OCI-LY1 (cell line): ENCODE results near the gene TACC3.

Source experiments
- H2AFZ ChIP-seq: fragments of 200-600 bp; sonication (generic), shearing (Covaris generic); 2 replicates; pipeline ENCODE4 v1.6.0; 2014; ENCODE audit warnings: antibody characterized with exemption, mild to moderate bottlenecking, low read length
- H3F3A ChIP-seq: fragments of 200-600 bp; sonication (generic), shearing (Covaris generic); 2 replicates; pipeline ENCODE4 v1.6.0; 2014; ENCODE audit warnings: mild to moderate bottlenecking, antibody characterized with exemption, low read length, moderate library complexity; ENCODE audit not compliant: insufficient read depth
- H3K27ac ChIP-seq: fragments of 200-600 bp; sonication (generic); 2 replicates; pipeline ENCODE4 v1.5.1; 2014; ENCODE audit warnings: low read length, mixed run types, mild to moderate bottlenecking, low read depth; ENCODE audit not compliant: poor library complexity, severe bottlenecking
- H3K27me3 ChIP-seq: fragments of 200-600 bp; sonication (generic); 2 replicates; pipeline ENCODE4 v1.6.0; 2014; ENCODE audit warnings: antibody characterized with exemption, mild to moderate bottlenecking, low read length, moderate library complexity; ENCODE audit not compliant: insufficient read depth
- H3K36me3 ChIP-seq: fragments of 200-600 bp; sonication (generic); 2 replicates; pipeline ENCODE4 v1.6.1; 2014; ENCODE audit warnings: mild to moderate bottlenecking, antibody characterized with exemption, low read length, moderate library complexity, mixed read lengths; ENCODE audit not compliant: insufficient read depth
- H3K4me1 ChIP-seq: fragments of 200-600 bp; sonication (generic); 2 replicates; pipeline ENCODE4 v1.5.1; 2014; ENCODE audit warnings: mild to moderate bottlenecking, low read length, moderate library complexity; ENCODE audit not compliant: insufficient read depth, severe bottlenecking
- H3K4me2 ChIP-seq: fragments of 200-600 bp; sonication (generic), shearing (Covaris generic); 2 replicates; pipeline ENCODE4 v1.6.1; 2014; ENCODE audit warnings: low read length
- H3K4me3 ChIP-seq: fragments of 200-600 bp; sonication (generic); 2 replicates; pipeline ENCODE4 v1.5.1; 2014; ENCODE audit warnings: low read length, low read depth, mild to moderate bottlenecking, mixed read lengths; ENCODE audit not compliant: poor library complexity, severe bottlenecking
- H3K79me2 ChIP-seq: fragments of 200-600 bp; shearing (Covaris generic); 2 replicates; pipeline ENCODE4 v1.6.1; 2016; ENCODE audit warnings: mixed run types, low read length, mixed read lengths; ENCODE audit not compliant: insufficient read depth
- H3K9ac ChIP-seq: fragments of 200-600 bp; sonication (generic), shearing (Covaris generic); 2 replicates; pipeline ENCODE4 v1.6.1; 2014; ENCODE audit warnings: mild to moderate bottlenecking, low read length, mixed read lengths
- H3K9me2 ChIP-seq: fragments of 200-600 bp; sonication (generic), shearing (Covaris generic); 2 replicates; pipeline ENCODE4 v1.6.1; 2014; ENCODE audit warnings: low read depth, mild to moderate bottlenecking, low read length, mixed read lengths
- H3K9me3 ChIP-seq: fragments of 200-600 bp; shearing (Covaris generic); 2 replicates; pipeline ENCODE4 v1.6.1; 2014; ENCODE audit warnings: low read length, mixed read lengths
- H4K20me1 ChIP-seq: fragments of 200-600 bp; sonication (generic), shearing (Covaris generic); 2 replicates; pipeline ENCODE4 v1.6.0; 2016; ENCODE audit warnings: mild to moderate bottlenecking, low read length; ENCODE audit not compliant: insufficient read depth
- EZH2 ChIP-seq: fragments of 200-600 bp; sonication (generic), shearing (Covaris generic); IDR thresholded peaks from 2 replicates; pipeline ENCODE4 v1.8.0; 2017; ENCODE audit warnings: borderline replicate concordance, mixed run types, mild to moderate bottlenecking, antibody characterized with exemption, low read length, moderate library complexity, mixed read lengths
- TF ChIP-seq, protein P1 (sequence below): fragments of 200-600 bp; sonication (generic), shearing (Covaris generic); IDR thresholded peaks from 2 replicates; pipeline ENCODE4 v1.5.1; 2017; ENCODE audit warnings: mild to moderate bottlenecking, antibody characterized with exemption, low read length, moderate library complexity, mixed read lengths

Gene TACC3

DNA sequence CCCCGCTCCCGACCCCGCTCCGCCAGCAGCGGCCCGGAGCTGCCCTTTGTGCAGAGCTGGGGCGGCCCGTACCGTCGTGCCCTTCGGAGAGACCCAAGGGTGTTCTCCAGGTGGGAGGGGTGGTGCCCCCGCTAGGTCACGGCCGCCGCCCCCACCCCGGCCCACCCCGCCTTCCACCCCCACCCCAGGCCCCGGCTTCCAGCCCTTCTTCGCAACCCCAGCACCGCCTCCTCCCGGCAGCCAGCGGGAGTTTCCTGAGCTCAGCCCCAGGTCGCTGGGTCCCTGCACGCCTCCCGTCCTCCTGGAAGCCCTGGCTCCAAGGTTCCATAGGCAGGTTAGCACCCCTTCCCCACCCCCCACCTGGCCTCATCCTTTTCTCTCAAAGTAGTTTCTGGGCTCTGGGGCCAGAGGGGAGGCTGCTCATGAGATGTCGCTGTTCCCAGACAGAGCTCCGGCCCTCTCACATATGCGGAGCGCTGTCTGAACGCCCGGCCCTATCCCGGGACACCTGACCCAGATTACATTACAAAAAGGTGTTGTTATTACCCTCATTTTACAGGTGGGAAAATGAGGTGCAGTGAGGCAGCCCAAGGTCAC lies 46.5 kb downstream of the TACC3 start:
- H2AFZ ChIP-seq: no peak overlapping the region
- no peak for TF ChIP-seq EZH2
- TF ChIP-seq, protein P1, sequence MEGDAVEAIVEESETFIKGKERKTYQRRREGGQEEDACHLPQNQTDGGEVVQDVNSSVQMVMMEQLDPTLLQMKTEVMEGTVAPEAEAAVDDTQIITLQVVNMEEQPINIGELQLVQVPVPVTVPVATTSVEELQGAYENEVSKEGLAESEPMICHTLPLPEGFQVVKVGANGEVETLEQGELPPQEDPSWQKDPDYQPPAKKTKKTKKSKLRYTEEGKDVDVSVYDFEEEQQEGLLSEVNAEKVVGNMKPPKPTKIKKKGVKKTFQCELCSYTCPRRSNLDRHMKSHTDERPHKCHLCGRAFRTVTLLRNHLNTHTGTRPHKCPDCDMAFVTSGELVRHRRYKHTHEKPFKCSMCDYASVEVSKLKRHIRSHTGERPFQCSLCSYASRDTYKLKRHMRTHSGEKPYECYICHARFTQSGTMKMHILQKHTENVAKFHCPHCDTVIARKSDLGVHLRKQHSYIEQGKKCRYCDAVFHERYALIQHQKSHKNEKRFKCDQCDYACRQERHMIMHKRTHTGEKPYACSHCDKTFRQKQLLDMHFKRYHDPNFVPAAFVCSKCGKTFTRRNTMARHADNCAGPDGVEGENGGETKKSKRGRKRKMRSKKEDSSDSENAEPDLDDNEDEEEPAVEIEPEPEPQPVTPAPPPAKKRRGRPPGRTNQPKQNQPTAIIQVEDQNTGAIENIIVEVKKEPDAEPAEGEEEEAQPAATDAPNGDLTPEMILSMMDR: peak; percentile 14; the same call in 1 of the 2 replicates

DNA sequence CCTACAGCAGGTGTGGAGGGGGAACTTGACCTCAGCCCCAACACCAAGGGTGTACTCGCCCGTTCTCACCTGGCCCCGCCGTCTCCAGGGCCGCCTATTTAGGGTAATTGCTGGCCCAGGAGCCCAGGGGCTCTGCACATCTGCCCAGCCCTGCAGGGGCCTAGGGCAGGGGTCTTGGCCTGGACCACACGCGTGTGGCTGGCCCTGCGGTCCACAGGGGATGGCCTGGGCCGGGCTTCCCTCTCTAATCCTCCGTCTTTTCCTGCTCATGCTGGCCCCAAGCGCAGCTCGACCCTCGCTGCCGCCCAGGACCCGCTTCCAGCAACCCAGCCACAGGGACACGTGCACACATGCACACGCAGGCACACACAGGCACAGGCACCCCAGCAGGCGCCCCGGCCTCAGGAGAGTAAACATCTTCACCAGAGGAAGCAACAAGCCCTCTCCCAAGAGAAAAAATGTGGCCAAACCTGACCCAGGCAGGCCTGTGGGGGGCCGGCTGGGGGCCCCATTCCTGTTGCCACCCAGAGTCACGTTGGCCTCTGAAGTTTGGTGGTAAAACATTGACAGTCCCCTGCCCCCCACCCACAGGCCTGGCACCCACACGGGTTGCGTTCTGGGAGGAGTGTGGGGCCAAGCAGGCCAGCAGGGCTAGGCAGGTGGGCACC lies 47.2 kb downstream of the TACC3 start:
- Histone ChIP-seq H3K4me2 (peak overlapping the region; percentile 36; the same call in 1 of the 2 replicates), H3K4me3 (no peak overlapping the region), H2AFZ (no peak overlapping the region), H3K36me3 (no peaks in the 10 kb centered on the region), H3K27ac (no peak overlapping the region), H3K4me1 (peaks cover 4% of the 10 kb centered on the region), H3K9me2 (no peaks in the 10 kb centered on the region), H3K27me3 (no peaks in the 10 kb centered on the region), H3F3A (no peaks in the 10 kb centered on the region), H3K9me3 (no peaks in the 10 kb centered on the region), H3K9ac (no peak overlapping the region), H4K20me1 (no peaks in the 10 kb centered on the region), H3K79me2 (no peaks in the 10 kb centered on the region)
- no peak for TF ChIP-seq EZH2
- TF ChIP-seq, protein P1: no peak

More for the DNA sequence above, 46.5 kb downstream of the TACC3 start:
- Histone ChIP-seq H3F3A (no peaks in the 10 kb centered on the region), H3K4me3 (no peak overlapping the region), H3K79me2 (no peaks in the 10 kb centered on the region), H3K27ac (no peak overlapping the region), H3K36me3 (no peaks in the 10 kb centered on the region), H3K27me3 (no peaks in the 10 kb centered on the region), H4K20me1 (no peaks in the 10 kb centered on the region), H3K9me3 (no peaks in the 10 kb centered on the region), H3K4me1 (peaks cover 4% of the 10 kb centered on the region), H3K9ac (no peak overlapping the region), H3K9me2 (no peaks in the 10 kb centered on the region), H3K4me2 (peak overlapping the region; percentile 36; the same call in 1 of the 2 replicates)

DNA sequence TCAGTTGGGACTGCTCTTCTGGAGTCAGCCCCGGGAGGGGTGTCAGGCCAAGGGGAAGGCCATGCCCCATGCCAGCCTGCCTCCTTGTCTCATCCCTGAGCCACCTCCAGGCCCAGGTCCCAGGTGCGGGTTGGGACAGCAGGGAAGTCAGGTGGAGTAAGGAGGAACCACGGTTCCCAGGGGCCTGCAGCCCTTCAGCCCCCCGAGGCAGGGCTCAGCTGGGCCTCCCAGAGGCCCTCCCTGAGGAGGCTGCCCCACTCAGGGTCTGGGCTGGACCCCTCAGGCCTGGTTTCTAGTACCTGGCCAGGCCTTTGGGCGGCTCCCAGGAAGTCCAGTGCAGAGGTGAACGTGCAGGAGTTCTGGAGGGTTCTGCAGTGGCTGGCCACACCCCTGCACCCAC lies 48.4 kb downstream of the TACC3 start:
- H3K9ac ChIP-seq: no peak overlapping the region
- H3K27ac ChIP-seq: no peak overlapping the region
- H3K4me3 ChIP-seq: no peak overlapping the region
- H3K27me3 ChIP-seq: no peaks in the 10 kb centered on the region
- TF ChIP-seq, protein P1: no peak
- no peaks in the 10 kb centered on the region for H3K79me2 ChIP-seq
- H3K4me2 ChIP-seq: no peak overlapping the region
- H4K20me1 ChIP-seq: no peaks in the 10 kb centered on the region
- no peaks in the 10 kb centered on the region for H3F3A ChIP-seq
- no peaks in the 10 kb centered on the region for H3K9me2 ChIP-seq
- no peak overlapping the region for H2AFZ ChIP-seq
- H3K9me3 ChIP-seq: no peaks in the 10 kb centered on the region
- H3K4me1 ChIP-seq: peaks cover 4% of the 10 kb centered on the region
- H3K36me3 ChIP-seq: no peaks in the 10 kb centered on the region
